CD4-positive, alpha-beta T cell (primary cell): ENCODE measurements around the gene TMEM204. TPM values are rescaled to one million over a fixed set of nuclear protein-coding genes. Genes with fewer than 3 reads are reported as not detected.

ENCODE experiments used
- ATAC-seq: fragments of 200-7000 bp; cut with Tn5 transposase; one replicate; pipeline ENCODE4 v1.10.0; 2022; ENCODE audit warnings: mild to moderate bottlenecking; ENCODE audit not compliant: poor library complexity
- CTCF ChIA-PET: fragments of 350-600 bp; sonication (Branson Sonifier 250); formaldehyde crosslinking; loops from one replicate; lab custom pipeline; 2021; ENCODE audit warnings: antibody characterized with exemption, inconsistent platforms; lab: Charles Lee
- POLR2A ChIA-PET: fragments of 350-600 bp; sonication (Branson Sonifier 250); formaldehyde crosslinking; loops from one replicate; lab custom pipeline; 2021; ENCODE audit warnings: antibody characterized with exemption, inconsistent platforms; lab: Charles Lee
- DNase-seq, 14 experiments: peaks; one replicate each; pipeline ENCODE4 v3.0.0-alpha.2; 2013 to 2020; ENCODE audit warnings: mixed read lengths in 2 of 14
- H3K27ac ChIP-seq, 2 donors: one replicate each; pipeline versions ENCODE4 v1.5.1 to v1.7.0; 2013; ENCODE audit warnings: low read length in 2 of 2, low read depth in 1 of 2, mild to moderate bottlenecking in 1 of 2
- H3K27me3 ChIP-seq, 2 experiments: 1 replicate in 1 of 2; 2 replicates in 1 of 2; pipeline versions ENCODE4 v1.6.1 to v1.7.0; 2013; ENCODE audit warnings: low read length in 2 of 2, control low read depth in 1 of 2, mild to moderate bottlenecking in 1 of 2, moderate library complexity in 1 of 2; ENCODE audit not compliant: insufficient read depth in 2 of 2, control insufficient read depth in 1 of 2
- H3K36me3 ChIP-seq: one replicate; pipeline ENCODE4 v1.6.1; 2013; ENCODE audit warnings: low read length, control low read depth; ENCODE audit not compliant: insufficient read depth
- H3K4me1 ChIP-seq: one replicate; pipeline ENCODE4 v1.6.1; 2013; ENCODE audit warnings: low read length, control low read depth; ENCODE audit not compliant: insufficient read depth
- H3K4me3 ChIP-seq: one replicate; pipeline ENCODE4 v1.5.1; 2013; ENCODE audit warnings: mild to moderate bottlenecking, low read length, moderate library complexity
- H3K9me3 ChIP-seq, 2 experiments: 1 replicate in 1 of 2; 2 replicates in 1 of 2; pipeline versions ENCODE4 v1.6.1 to v1.7.0; 2013; ENCODE audit warnings: low read length in 2 of 2, mild to moderate bottlenecking in 2 of 2, control low read depth in 1 of 2, moderate library complexity in 1 of 2; ENCODE audit not compliant: control insufficient read depth in 1 of 2, insufficient read depth in 1 of 2
- H3K27ac Mint-ChIP-seq: one replicate; pipeline ENCODE4 v1.8.0; 2020; ENCODE audit warnings: mixed read lengths
- H3K27me3 Mint-ChIP-seq: one replicate; pipeline ENCODE4 v1.8.0; 2021; ENCODE audit warnings: mixed read lengths
- H3K36me3 Mint-ChIP-seq: one replicate; pipeline ENCODE4 v1.8.0; 2021; ENCODE audit warnings: low read depth, mixed read lengths
- H3K4me1 Mint-ChIP-seq: one replicate; pipeline ENCODE4 v1.8.0; 2021; ENCODE audit warnings: low read depth, mixed read lengths
- H3K4me3 Mint-ChIP-seq: one replicate; pipeline ENCODE4 v1.8.0; 2020; ENCODE audit warnings: mild to moderate bottlenecking, mixed read lengths
- H3K9me3 Mint-ChIP-seq: one replicate; pipeline ENCODE4 v1.8.0; 2020; ENCODE audit warnings: mixed read lengths
- intact Hi-C, 2 experiments: fragments of 100-400 bp; cut with DNase I in 1 of 2; cut with micrococcal nuclease in 1 of 2; formaldehyde crosslinking; loops; one replicate each; pipeline versions ENCODE4 v1.15.1 to v1.9.0; 2023 to 2025; cut with DNase I, micrococcal nuclease
- total RNA-seq, 174 experiments: library from RNA in 2 of 174; stranded (reverse) in 2 of 174; gene quantifications; one replicate each; pipeline ENCODE4 v1.2.3 and lab custom pipeline; 2021 to 2026
- TF ChIP-seq, protein P1 (sequence below): fragments of 200-600 bp; IDR thresholded peaks from one replicate; pipeline ENCODE4 v1.8.0; 2022; ENCODE audit warnings: antibody characterized with exemption, mild to moderate bottlenecking

TMEM204 gene
- total RNA-seq, 2 experiments from 2014 or later = 20.5 to 22.1 TPM

DNA sequence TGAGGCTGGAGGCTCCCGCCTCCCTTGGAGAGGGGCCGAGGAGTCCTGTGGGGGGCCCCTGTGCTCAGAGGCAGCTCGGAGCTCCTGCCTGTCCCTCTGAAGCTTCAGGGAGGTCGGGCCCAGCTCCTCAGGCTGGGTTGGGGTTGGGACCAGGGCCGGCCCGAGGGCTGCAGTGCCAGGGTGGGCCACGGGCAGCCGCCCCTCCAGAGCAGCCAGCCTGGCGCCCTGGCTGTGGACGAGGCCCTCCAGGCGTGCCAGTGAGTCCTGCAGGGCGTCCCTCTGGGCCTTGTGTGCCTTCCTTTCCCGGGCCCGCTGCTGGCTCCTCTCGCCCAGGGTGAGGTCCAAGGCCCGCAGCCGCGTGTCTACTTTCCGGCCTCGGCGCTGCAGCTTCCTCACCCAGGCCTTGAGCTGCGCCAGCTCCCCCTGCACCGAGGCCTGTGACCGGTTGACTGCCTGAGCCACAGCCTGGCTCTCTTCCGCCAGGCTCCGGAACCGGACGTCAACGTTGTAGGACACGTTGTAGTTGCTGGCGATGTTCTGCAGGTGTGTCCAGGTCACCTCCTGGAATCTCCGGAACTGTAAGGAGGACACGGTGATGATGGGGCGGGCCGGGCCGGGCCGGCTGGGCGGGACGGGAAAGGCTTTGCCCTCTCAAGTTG, 45.9 kb upstream of the TMEM204 start:
- no peaks in the 10 kb centered on the region for H3K27me3 ChIP-seq
- Mint-ChIP-seq H3K27ac (no peak overlapping the region), H3K4me1 (peaks cover 3% of the 10 kb centered on the region), H3K4me3 (no peak overlapping the region), H3K36me3 (no peaks in the 10 kb centered on the region), H3K27me3 (no peaks in the 10 kb centered on the region), H3K9me3 (no peaks in the 10 kb centered on the region)
- intact Hi-C loops = no loop called here
- DNase-seq (no peak), ATAC-seq (no peak)
- H3K27ac ChIP-seq = no peak overlapping the region
- H3K4me3 ChIP-seq = no peak overlapping the region
- peaks cover 0 to 7% of the 10 kb centered on the region in 2 experiments for H3K9me3 ChIP-seq
- no peaks in the 10 kb centered on the region for H3K36me3 ChIP-seq
- TF ChIP-seq, protein P1, sequence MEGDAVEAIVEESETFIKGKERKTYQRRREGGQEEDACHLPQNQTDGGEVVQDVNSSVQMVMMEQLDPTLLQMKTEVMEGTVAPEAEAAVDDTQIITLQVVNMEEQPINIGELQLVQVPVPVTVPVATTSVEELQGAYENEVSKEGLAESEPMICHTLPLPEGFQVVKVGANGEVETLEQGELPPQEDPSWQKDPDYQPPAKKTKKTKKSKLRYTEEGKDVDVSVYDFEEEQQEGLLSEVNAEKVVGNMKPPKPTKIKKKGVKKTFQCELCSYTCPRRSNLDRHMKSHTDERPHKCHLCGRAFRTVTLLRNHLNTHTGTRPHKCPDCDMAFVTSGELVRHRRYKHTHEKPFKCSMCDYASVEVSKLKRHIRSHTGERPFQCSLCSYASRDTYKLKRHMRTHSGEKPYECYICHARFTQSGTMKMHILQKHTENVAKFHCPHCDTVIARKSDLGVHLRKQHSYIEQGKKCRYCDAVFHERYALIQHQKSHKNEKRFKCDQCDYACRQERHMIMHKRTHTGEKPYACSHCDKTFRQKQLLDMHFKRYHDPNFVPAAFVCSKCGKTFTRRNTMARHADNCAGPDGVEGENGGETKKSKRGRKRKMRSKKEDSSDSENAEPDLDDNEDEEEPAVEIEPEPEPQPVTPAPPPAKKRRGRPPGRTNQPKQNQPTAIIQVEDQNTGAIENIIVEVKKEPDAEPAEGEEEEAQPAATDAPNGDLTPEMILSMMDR = no peak
- CTCF ChIA-PET = no interaction called here
- peaks cover 6% of the 10 kb centered on the region for H3K4me1 ChIP-seq
- POLR2A ChIA-PET = no interaction called here

DNA sequence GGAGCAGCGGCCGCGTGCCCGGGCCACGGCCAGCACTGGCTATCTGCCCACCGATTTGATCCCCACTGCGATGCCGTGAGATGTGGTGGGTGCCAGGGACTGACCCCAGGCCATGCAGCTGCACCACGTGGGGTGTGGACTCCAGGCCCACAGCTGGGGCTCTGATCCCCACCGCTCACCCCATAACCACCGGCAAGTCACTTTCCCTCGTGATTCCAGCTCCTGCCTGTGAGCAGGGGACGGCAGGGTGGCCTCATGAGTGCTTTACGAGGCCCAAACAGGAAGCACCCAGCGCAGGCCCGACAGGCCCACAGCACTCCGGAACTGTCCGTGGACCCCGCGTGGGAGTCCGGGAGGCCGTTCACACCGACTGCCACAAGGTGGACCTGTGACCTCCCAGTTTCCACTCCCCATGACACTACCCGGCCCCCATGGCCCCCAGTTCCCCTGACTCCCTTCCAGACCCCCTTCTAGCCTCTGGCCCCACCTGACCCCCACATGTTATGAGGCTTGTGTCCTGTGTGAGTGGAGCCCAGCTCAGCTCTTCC, 45.3 kb upstream of the TMEM204 start:
- no peaks in the 10 kb centered on the region for H3K27me3 ChIP-seq
- POLR2A ChIA-PET = no interaction called here
- DNase-seq (no peak), ATAC-seq (no peak)
- H3K4me3 ChIP-seq = no peak overlapping the region
- H3K4me1 ChIP-seq = peaks cover 12% of the 10 kb centered on the region
- intact Hi-C loops = no loop called here
- Mint-ChIP-seq H3K36me3 (peaks cover 5% of the 10 kb centered on the region), H3K4me3 (no peak overlapping the region), H3K27me3 (no peaks in the 10 kb centered on the region), H3K9me3 (no peaks in the 10 kb centered on the region), H3K4me1 (peaks cover 9% of the 10 kb centered on the region), H3K27ac (no peak overlapping the region)
- H3K9me3 ChIP-seq = peaks cover 0 to 7% of the 10 kb centered on the region in 2 experiments
- no peaks in the 10 kb centered on the region for H3K36me3 ChIP-seq
- no peak overlapping the region for H3K27ac ChIP-seq
- CTCF ChIA-PET = no interaction called here
- TF ChIP-seq, protein P1 = no peak

DNA sequence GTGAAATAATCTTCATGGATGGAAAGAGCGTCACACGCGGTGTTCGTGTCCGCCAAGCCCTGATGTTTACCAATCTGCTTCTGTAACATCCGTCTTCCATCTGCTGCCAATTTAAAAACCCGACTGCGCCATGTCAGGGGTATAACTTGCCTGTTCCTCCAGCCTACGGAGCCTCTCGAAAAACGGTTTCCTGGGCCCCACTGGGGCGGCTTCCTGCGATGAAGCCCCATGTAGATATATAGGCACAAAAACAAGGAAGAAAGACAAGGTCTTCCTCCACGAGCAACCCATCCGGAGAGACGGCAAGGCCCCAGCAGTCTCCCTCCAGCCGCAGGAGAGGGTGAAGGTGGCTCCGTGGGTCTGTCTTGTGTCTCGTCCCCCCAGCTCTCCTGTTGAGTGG, 44.8 kb upstream of the TMEM204 start, which contains the start of gene PTX4:
Gene PTX4 (minus strand): TSS at position 326 of the 400 bp plus-strand sequence. CDS start 35 bp downstream, at position 291.
- H3K4me3 Mint-ChIP-seq = no peak within 1 kb of the TSS
- H3K36me3 Mint-ChIP-seq = peaks cover 5% of the 10 kb centered on the region
- DNase-seq = no peak
- intact Hi-C loops = no loop called here
- Histone ChIP-seq H3K4me1 (peaks cover 13% of the 10 kb centered on the region), H3K36me3 (no peaks in the 10 kb centered on the region), H3K27me3 (no peaks in the 10 kb centered on the region), H3K4me3 (no peak within 1 kb of the TSS), H3K9me3 (peaks cover 0 to 7% of the 10 kb centered on the region in 2 experiments), H3K27ac (no peak within 1 kb of the TSS)
- no peak for ATAC-seq
- no peaks in the 10 kb centered on the region for H3K27me3 Mint-ChIP-seq
- no peaks in the 10 kb centered on the region for H3K9me3 Mint-ChIP-seq
- ChIA-PET POLR2A (interaction anchor here (0.9 kb wide), 1 partner anchor 68 kb away, joined by 4 read pairs; the partner anchor contains the start of gene UQCC4), CTCF (no interaction called here)
- peaks cover 10% of the 10 kb centered on the region for H3K4me1 Mint-ChIP-seq
- TF ChIP-seq, protein P1 = no peak
- no peak within 1 kb of the TSS for H3K27ac Mint-ChIP-seq
